Subcutaneous abdominal adipose tissue (tissue), 5 donors: ENCODE measurements around the gene DYRK2.

Experiments used
- H3K27ac ChIP-seq: one replicate; pipeline ENCODE4 v1.7.0; 2013; ENCODE audit warnings: low read depth, mild to moderate bottlenecking, inconsistent platforms, low read length, moderate library complexity
- H3K27me3 ChIP-seq, 5 donors: one replicate each; pipeline ENCODE4 v1.7.0; 2013; ENCODE audit warnings: low read length in 5 of 5, inconsistent platforms in 1 of 5; ENCODE audit not compliant: control insufficient read depth in 5 of 5, insufficient read depth in 4 of 5
- H3K36me3 ChIP-seq, 5 donors: one replicate each; pipeline ENCODE4 v1.7.0; 2013; ENCODE audit warnings: low read length in 5 of 5; ENCODE audit not compliant: control insufficient read depth in 5 of 5, insufficient read depth in 5 of 5
- H3K4me1 ChIP-seq, 5 donors: one replicate each; pipeline ENCODE4 v1.7.0; 2013; ENCODE audit warnings: low read length in 5 of 5, mild to moderate bottlenecking in 3 of 5, moderate library complexity in 1 of 5; ENCODE audit not compliant: control insufficient read depth in 5 of 5, insufficient read depth in 5 of 5
- H3K4me3 ChIP-seq, 5 donors: one replicate each; pipeline ENCODE4 v1.7.0; 2013; ENCODE audit warnings: low read length in 5 of 5, low read depth in 1 of 5
- H3K9ac ChIP-seq, 5 donors: one replicate each; pipeline ENCODE4 v1.7.0; 2013; ENCODE audit warnings: low read length in 5 of 5, mild to moderate bottlenecking in 4 of 5, moderate library complexity in 3 of 5
- H3K9me3 ChIP-seq, 5 donors: one replicate each; pipeline ENCODE4 v1.7.0; 2013; ENCODE audit warnings: low read length in 5 of 5; ENCODE audit not compliant: control insufficient read depth in 5 of 5
- donor health status: healthy.
- donor health status: healthy.
- donor health status: healthy.
- donor health status: healthy.
- donor health status: healthy.

DYRK2 gene

DNA sequence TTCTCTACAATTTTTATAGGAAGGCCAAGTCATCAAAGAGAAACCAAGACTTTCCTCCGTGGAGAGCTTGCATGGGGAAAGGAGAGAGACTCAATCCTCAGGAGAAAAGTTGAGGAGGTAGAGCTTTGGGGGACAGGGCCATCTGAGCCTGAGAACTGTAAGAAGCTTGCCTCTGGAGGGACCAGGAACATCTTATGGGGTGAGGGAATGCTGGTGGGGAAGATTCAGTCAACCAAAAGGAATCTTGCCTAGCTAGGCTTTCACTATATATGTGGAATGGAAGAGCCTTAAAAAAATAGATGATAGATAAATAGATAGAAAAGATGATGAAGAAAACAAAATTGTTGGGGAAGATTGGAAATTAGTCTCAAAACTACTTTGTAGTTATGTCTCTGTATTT is 63.5 kb downstream of the DYRK2 start:
- Histone ChIP-seq H3K36me3 (no peaks in the 10 kb centered on the region), H3K27ac (no peak overlapping the region), H3K9ac (no peak overlapping the region), H3K4me1 (peaks cover 0 to 7% (median 0%) of the 10 kb centered on the region in 5 donors), H3K9me3 (no peaks in the 10 kb centered on the region), H3K27me3 (no peaks in the 10 kb centered on the region), H3K4me3 (no peak overlapping the region)

GRCh38 chr12:67714648-67715047 is 66.1 kb downstream of the DYRK2 start:
- H3K9me3 ChIP-seq: no peaks in the 10 kb centered on the region
- no peak overlapping the region for H3K9ac ChIP-seq
- H3K27me3 ChIP-seq: no peaks in the 10 kb centered on the region
- H3K27ac ChIP-seq: no peak overlapping the region
- H3K36me3 ChIP-seq: no peaks in the 10 kb centered on the region
- peaks cover 0 to 7% (median 0%) of the 10 kb centered on the region in 5 donors for H3K4me1 ChIP-seq
- no peak overlapping the region for H3K4me3 ChIP-seq
